Neural progenitor cell (in vitro differentiated cells): ENCODE results near the gene FSCN2. TPM values are rescaled to one million over a fixed set of nuclear protein-coding genes. Genes with fewer than 3 reads are reported as not detected.

Experiments used
- DNase-seq: peaks from one replicate; pipeline ENCODE4 v3.0.0-alpha.2; 2016; ENCODE audit warnings: low spot score
- H2AFZ ChIP-seq: fragments of 200-600 bp; sonication (generic); replicated peaks from 2 replicates; pipeline ENCODE4 v1.6.1; 2016; ENCODE audit warnings: antibody characterized with exemption
- H3F3A ChIP-seq: fragments of 200-600 bp; sonication (generic); 2 replicates; pipeline ENCODE4 v1.6.1; 2016; ENCODE audit warnings: antibody characterized with exemption, low read depth
- H3K27ac ChIP-seq: fragments of 200-600 bp; sonication (generic); 2 replicates; pipeline ENCODE4 v1.5.1; 2016; ENCODE audit warnings: mild to moderate bottlenecking
- H3K27me3 ChIP-seq: fragments of 200-600 bp; sonication (generic); 2 replicates; pipeline ENCODE4 v1.6.1; 2016; ENCODE audit warnings: mild to moderate bottlenecking, moderate library complexity
- H3K36me3 ChIP-seq: fragments of 200-600 bp; sonication (generic); 2 replicates; pipeline ENCODE4 v1.5.1; 2016
- H3K4me1 ChIP-seq: fragments of 200-600 bp; sonication (generic); 2 replicates; pipeline ENCODE4 v1.6.1; 2016; ENCODE audit warnings: mixed run types
- H3K4me2 ChIP-seq: fragments of 200-600 bp; sonication (generic); 2 replicates; pipeline ENCODE4 v1.6.1; 2016
- H3K4me3 ChIP-seq: fragments of 200-600 bp; sonication (generic); 2 replicates; pipeline ENCODE4 v1.5.1; 2016
- H3K79me2 ChIP-seq: fragments of 200-600 bp; sonication (generic); 2 replicates; pipeline ENCODE4 v1.6.1; 2016; ENCODE audit warnings: low read depth
- H3K9ac ChIP-seq: fragments of 200-600 bp; sonication (generic); 2 replicates; pipeline ENCODE4 v1.6.1; 2016
- H3K9me3 ChIP-seq: fragments of 200-600 bp; sonication (generic); 2 replicates; pipeline ENCODE4 v1.5.1; 2016; ENCODE audit warnings: low read depth
- H4K20me1 ChIP-seq: fragments of 200-600 bp; sonication (generic); 2 replicates; pipeline ENCODE4 v1.6.1; 2016; ENCODE audit warnings: low read depth
- H3K27ac Mint-ChIP-seq: 3 replicates; pipeline ENCODE4 v1.8.0; 2021; ENCODE audit warnings: mixed read lengths
- H3K27me3 Mint-ChIP-seq: 2 replicates; pipeline ENCODE4 v1.8.0; 2022; ENCODE audit warnings: low read depth, mild to moderate bottlenecking, inconsistent platforms, moderate library complexity, mixed read lengths; ENCODE audit not compliant: insufficient read depth
- H3K36me3 Mint-ChIP-seq: 3 replicates; pipeline ENCODE4 v1.8.0; 2021; ENCODE audit warnings: mixed read lengths
- H3K4me1 Mint-ChIP-seq: 3 replicates; pipeline ENCODE4 v1.8.0; 2021; ENCODE audit warnings: mixed read lengths
- H3K4me3 Mint-ChIP-seq: 3 replicates; pipeline ENCODE4 v1.8.0; 2021; ENCODE audit warnings: mild to moderate bottlenecking, moderate library complexity, mixed read lengths
- H3K9me3 Mint-ChIP-seq: 3 replicates; pipeline ENCODE4 v1.8.0; 2020; ENCODE audit warnings: mixed read lengths
- CTCF ChIP-seq: fragments of 200-600 bp; sonication (generic); IDR thresholded peaks from 2 replicates; pipeline ENCODE4 v1.5.1; 2017; ENCODE audit warnings: antibody characterized with exemption, mild to moderate bottlenecking
- EZH2 ChIP-seq: fragments of 200-600 bp; sonication (generic); IDR thresholded peaks from 2 replicates; pipeline ENCODE4 v1.6.1; 2017; ENCODE audit warnings: antibody characterized with exemption, mild to moderate bottlenecking, moderate library complexity
- EZH2phosphoT487 ChIP-seq: fragments of 200-600 bp; sonication (generic); IDR thresholded peaks from 2 replicates; pipeline ENCODE4 v1.6.1; 2017; ENCODE audit warnings: antibody characterized with exemption
- total RNA-seq: library from RNA; depleted of rRNA; stranded (reverse); fragments of >200 nt; gene quantifications from 2 replicates; pipeline ENCODE4 v1.2.3, GENCODE V29; 2015; ENCODE audit warnings: low replicate concordance

The FSCN2 gene
- total RNA-seq, 1 donor from 2014 or later, result not detected

GRCh38 chr17:81568416-81568815 is 40.2 kb downstream of the FSCN2 start:
- H2AFZ ChIP-seq, result no peak overlapping the region
- H3K9ac ChIP-seq, result no peak overlapping the region
- no peak overlapping the region for H3K27ac Mint-ChIP-seq
- H3K4me1 Mint-ChIP-seq, result no peaks in the 10 kb centered on the region
- TF ChIP-seq EZH2 (no peak), CTCF (no peak), EZH2phosphoT487 (no peak)
- H3K4me3 ChIP-seq, result no peak overlapping the region
- no peak overlapping the region for H3K4me2 ChIP-seq
- no peaks in the 10 kb centered on the region for H3K9me3 Mint-ChIP-seq
- DNase-seq, result no peak
- no peaks in the 10 kb centered on the region for H3K9me3 ChIP-seq
- H3K4me3 Mint-ChIP-seq, result no peak overlapping the region
- peaks cover 15% of the 10 kb centered on the region for H3K36me3 Mint-ChIP-seq
- H3K36me3 ChIP-seq, result no peaks in the 10 kb centered on the region
- no peaks in the 10 kb centered on the region for H3K4me1 ChIP-seq
- H3K27ac ChIP-seq, result no peak overlapping the region
- no peaks in the 10 kb centered on the region for H3K27me3 ChIP-seq
- no peaks in the 10 kb centered on the region for H3F3A ChIP-seq
- H4K20me1 ChIP-seq, result no peaks in the 10 kb centered on the region
- no peaks in the 10 kb centered on the region for H3K27me3 Mint-ChIP-seq
- H3K79me2 ChIP-seq, result no peaks in the 10 kb centered on the region

- Histone ChIP-seq H3K9ac (no peak overlapping the region), H3K27ac (no peak overlapping the region), H3K27me3 (no peaks in the 10 kb centered on the region), H3K4me1 (no peaks in the 10 kb centered on the region), H3K36me3 (no peaks in the 10 kb centered on the region), H3K4me3 (no peak overlapping the region), H3K79me2 (no peaks in the 10 kb centered on the region), H2AFZ (no peak overlapping the region), H3F3A (no peaks in the 10 kb centered on the region), H4K20me1 (peaks cover 4% of the 10 kb centered on the region), H3K4me2 (no peak overlapping the region), H3K9me3 (no peaks in the 10 kb centered on the region)
- H3K4me1 Mint-ChIP-seq, result no peaks in the 10 kb centered on the region
- H3K27me3 Mint-ChIP-seq, result no peaks in the 10 kb centered on the region
- peaks cover 20% of the 10 kb centered on the region for H3K36me3 Mint-ChIP-seq
- no peaks in the 10 kb centered on the region for H3K9me3 Mint-ChIP-seq
- no peak overlapping the region for H3K4me3 Mint-ChIP-seq
- no peak overlapping the region for H3K27ac Mint-ChIP-seq
- DNase-seq, result no peak
- TF ChIP-seq CTCF (no peak), EZH2phosphoT487 (no peak), EZH2 (no peak)
Measured at GRCh38 chr17:81569986-81570514, 41.9 kb downstream of the FSCN2 start.

- DNase-seq, result no peak
- H3K4me1 Mint-ChIP-seq, result no peaks in the 10 kb centered on the region
- Histone ChIP-seq H2AFZ (no peak overlapping the region), H3K79me2 (no peaks in the 10 kb centered on the region), H3K4me1 (no peaks in the 10 kb centered on the region), H3F3A (no peaks in the 10 kb centered on the region), H3K4me2 (no peak overlapping the region), H3K36me3 (peaks cover under 1% of the 10 kb centered on the region), H3K9me3 (no peaks in the 10 kb centered on the region), H3K4me3 (no peak overlapping the region), H3K9ac (no peak overlapping the region), H3K27me3 (no peaks in the 10 kb centered on the region), H3K27ac (no peak overlapping the region), H4K20me1 (peaks cover 4% of the 10 kb centered on the region)
- H3K36me3 Mint-ChIP-seq, result peaks cover 14% of the 10 kb centered on the region
- no peaks in the 10 kb centered on the region for H3K27me3 Mint-ChIP-seq
- H3K4me3 Mint-ChIP-seq, result no peak overlapping the region
- H3K27ac Mint-ChIP-seq, result no peak overlapping the region
- no peaks in the 10 kb centered on the region for H3K9me3 Mint-ChIP-seq
- TF ChIP-seq EZH2phosphoT487 (no peak), CTCF (no peak), EZH2 (no peak)
Measured at GRCh38 chr17:81570964-81571363, 42.8 kb downstream of the FSCN2 start.
